Upper lobe of left lung (tissue), 4 donors: ENCODE measurements around the gene PCNX2.

Experiments used
- POLR2A ChIP-seq, 4 donors: fragments of 450-650 bp; IDR thresholded peaks; one replicate each; pipeline ENCODE4 v1.5.1; 2016 to 2017; ENCODE audit warnings: antibody characterized with exemption in 4 of 4, mild to moderate bottlenecking in 2 of 4
- POLR2AphosphoS5 ChIP-seq, 2 donors: sonication (generic); formaldehyde crosslinking; IDR thresholded peaks; one replicate each; pipeline ENCODE4 v1.5.1; 2017; ENCODE audit warnings: antibody characterized with exemption in 2 of 2
- TF ChIP-seq, protein P1 (sequence below), 6 experiments: fragments of 450-650 bp in 4 of 6; fragments of 200-600 bp in 2 of 6; sonication (generic) in 2 of 6; IDR thresholded peaks; one replicate each; pipeline ENCODE4 v1.5.1; 2016 to 2019; ENCODE audit warnings: antibody characterized with exemption in 6 of 6

- TF ChIP-seq, protein P1, sequence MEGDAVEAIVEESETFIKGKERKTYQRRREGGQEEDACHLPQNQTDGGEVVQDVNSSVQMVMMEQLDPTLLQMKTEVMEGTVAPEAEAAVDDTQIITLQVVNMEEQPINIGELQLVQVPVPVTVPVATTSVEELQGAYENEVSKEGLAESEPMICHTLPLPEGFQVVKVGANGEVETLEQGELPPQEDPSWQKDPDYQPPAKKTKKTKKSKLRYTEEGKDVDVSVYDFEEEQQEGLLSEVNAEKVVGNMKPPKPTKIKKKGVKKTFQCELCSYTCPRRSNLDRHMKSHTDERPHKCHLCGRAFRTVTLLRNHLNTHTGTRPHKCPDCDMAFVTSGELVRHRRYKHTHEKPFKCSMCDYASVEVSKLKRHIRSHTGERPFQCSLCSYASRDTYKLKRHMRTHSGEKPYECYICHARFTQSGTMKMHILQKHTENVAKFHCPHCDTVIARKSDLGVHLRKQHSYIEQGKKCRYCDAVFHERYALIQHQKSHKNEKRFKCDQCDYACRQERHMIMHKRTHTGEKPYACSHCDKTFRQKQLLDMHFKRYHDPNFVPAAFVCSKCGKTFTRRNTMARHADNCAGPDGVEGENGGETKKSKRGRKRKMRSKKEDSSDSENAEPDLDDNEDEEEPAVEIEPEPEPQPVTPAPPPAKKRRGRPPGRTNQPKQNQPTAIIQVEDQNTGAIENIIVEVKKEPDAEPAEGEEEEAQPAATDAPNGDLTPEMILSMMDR (IDR thresholded peaks at IDR 0.05), result no peak
- TF ChIP-seq POLR2A (IDR thresholded peaks at IDR 0.05) (no peak), POLR2AphosphoS5 (IDR thresholded peaks at IDR 0.05) (no peak)
These were observed 1.7 kb downstream of the PCNX2 start for GRCh38 chr1:233293556-233294446.
